Measurements from ENCODE around the gene LEFTY1. TPM values are rescaled to one million over a fixed set of nuclear protein-coding genes. Genes with fewer than 3 reads are reported as not detected.
"Not testable (repeated sequence)": the region's sequence is repeated elsewhere in the genome, so short reads cannot be mapped to it uniquely, and the experiment has no call there.

LEFTY1 gene
- polyA plus RNA-seq, 4 donors: 0.46 to 7.0 (median 4.9) TPM

DNA sequence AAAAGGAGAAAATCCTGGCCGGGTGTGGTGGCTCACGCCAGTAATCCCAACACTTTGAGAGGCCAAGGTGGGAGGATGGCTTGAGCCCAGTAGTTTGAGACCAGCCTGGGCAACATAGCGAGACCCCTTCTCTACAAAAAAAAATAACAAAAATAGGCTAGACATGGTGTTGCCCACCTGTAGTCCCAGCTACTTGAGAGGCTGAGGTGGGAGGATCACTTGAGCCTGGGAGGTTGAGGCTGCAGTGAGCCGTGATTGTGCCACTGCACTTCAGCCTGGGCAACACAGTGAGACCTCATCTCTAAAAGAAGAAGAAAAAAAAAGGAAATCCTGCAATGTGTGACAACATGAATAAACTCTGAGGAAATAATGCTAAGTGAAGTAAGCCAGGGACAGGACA, 52.6 kb downstream of the LEFTY1 start:
- DNase-seq (ENCODE audit: low read depth in 4 of 4, low spot score in 3 of 4): not testable (repeated sequence)

Other genes starting within 250 kb of the LEFTY1 start
- gene ENAH, start 236.0 kb downstream of the LEFTY1 start, polyA plus RNA-seq (ENCODE audit: insufficient read length in 4 of 4): 100 to 1,000 TPM in 2 of 4 donors, 10 to 100 TPM in 2; 71.9 to 137 (median 109) TPM
- gene SRP9, start 111.3 kb downstream of the LEFTY1 start, polyA plus RNA-seq (ENCODE audit: insufficient read length in 4 of 4): 100 to 1,000 TPM; 328 to 570 (median 426) TPM
- 10 to 100 TPM; 58.2 to 62.9 (median 59.3) TPM for gene EPHX1, start 79.0 kb downstream of the LEFTY1 start, polyA plus RNA-seq (ENCODE audit: insufficient read length in 4 of 4)
- gene TMEM63A, start 6.8 kb downstream of the LEFTY1 start, polyA plus RNA-seq (ENCODE audit: insufficient read length in 4 of 4): 10 to 100 TPM; 37.9 to 84.7 (median 48.4) TPM
- gene PYCR2, start 35.1 kb upstream of the LEFTY1 start, polyA plus RNA-seq (ENCODE audit: insufficient read length in 4 of 4): 10 to 100 TPM; 42.6 to 64.1 (median 45.8) TPM
- gene LEFTY2, start 52.1 kb upstream of the LEFTY1 start, polyA plus RNA-seq (ENCODE audit: insufficient read length in 4 of 4): 1 to 10 TPM in 2 of 4 donors, under 1 TPM in 2; 0.75 to 2.4 (median 1.1) TPM
- gene SDE2, start 110.2 kb upstream of the LEFTY1 start, polyA plus RNA-seq (ENCODE audit: insufficient read length in 4 of 4): 10 to 100 TPM; 20.0 to 26.8 (median 22.2) TPM
- 1,000 to 10,000 TPM; 1,093 to 1,770 (median 1,297) TPM for gene H3-3A, start 173.6 kb upstream of the LEFTY1 start, polyA plus RNA-seq (ENCODE audit: insufficient read length in 4 of 4)